Medulla oblongata (tissue), 1 donor: ENCODE measurements around the gene MOAP1.
"Not testable (repeated sequence)": the region's sequence is repeated elsewhere in the genome, so short reads cannot be mapped to it uniquely, and the experiment has no call there.

Source experiments
- DNase-seq: peaks from one replicate; pipeline ENCODE4 v3.0.0-alpha.2; 2015; ENCODE audit errors: extremely low spot score

The MOAP1 gene

DNA sequence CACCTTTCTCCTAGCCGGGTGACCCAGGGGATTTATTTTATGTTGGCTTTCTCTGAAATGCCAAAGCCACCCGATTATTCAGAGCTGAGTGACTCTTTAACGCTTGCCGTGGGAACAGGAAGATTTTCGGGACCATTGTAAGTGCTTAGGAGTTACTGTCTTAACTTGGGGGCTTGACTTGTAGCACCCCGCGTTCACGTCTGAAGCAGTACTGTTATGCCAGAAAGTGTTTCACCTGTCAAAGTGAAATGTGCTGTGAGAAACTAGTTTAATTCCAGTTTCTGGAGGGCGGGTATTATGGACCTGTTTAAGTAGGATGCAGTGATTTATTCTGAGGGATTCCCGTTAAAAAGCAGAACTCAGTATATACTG is 638 bp upstream of the MOAP1 start:
- no peak for DNase-seq

DNA sequence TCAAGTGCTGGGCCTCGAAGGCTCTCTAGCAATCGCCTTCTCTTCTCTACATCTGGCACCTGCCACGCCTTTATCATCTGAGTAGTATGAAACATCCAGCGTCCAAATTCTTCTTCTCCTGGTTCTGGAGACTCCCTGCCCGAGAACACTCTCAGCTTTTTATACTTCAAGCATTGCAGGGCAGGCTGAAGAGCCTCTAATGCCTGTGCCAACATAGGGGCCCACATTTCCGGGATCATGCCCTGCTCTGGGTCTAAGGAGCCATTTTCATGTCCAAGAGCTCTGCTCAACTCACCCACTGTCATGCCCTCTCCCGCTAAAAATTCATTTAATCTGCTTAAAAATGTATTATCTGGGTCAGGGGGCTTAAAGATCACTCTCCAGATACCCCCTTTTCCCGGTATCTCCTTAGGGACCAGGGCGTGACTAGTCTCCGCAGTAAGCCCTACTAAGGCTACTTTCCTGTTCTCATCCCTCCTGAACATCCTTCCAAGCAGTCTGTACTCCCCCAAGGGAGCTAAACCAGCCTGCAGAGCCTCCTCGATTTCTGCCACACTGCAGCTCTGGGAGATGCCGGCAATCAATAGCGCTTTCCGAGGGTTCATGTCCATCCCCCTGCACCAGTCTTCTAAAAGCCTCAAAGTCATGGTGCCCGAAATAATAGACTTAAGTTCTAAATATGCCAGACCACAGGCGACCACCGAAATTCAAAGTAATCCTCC is 940 bp downstream of the MOAP1 start:
- no peak for DNase-seq

DNA sequence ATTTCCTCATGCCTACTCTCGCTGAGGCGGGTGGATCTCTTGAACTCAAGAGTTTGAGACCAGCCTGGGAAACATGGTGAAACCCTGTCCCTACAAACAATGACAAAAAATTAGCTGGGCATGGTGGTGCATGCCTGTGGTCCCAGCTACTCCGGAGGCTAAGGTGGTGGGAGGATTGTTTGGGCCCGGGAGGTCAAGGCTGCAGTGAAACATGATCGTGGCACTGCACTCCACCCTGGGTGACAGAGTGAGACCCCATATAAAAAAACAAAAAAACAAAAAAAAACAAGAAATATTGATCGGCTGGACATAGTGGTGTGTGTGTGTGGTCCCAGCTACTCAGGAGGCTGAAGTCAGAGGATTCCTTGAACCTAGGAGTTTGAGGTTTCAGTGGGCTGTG is 9.2 kb downstream of the MOAP1 start:
- no peak for DNase-seq

DNA sequence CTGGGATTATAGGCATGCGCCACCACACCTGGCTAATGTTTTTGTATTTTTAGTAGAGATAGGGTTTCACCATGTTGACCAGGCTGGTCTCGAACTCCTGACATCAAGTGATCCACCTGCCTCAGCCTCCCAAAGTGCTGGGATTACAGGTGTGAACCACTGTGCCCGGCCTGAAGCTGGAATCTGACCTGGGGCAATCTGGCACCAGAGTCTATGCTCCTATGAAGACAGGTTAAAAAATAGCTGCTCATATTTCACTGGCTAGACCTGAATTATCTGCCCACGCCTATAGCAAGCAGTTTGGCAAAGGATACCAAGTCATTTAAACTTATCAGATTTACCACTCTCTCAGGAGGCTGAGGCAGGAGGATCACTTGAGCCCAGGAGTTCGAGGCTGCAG is 10.0 kb downstream of the MOAP1 start:
- DNase-seq: not testable (repeated sequence)

DNA sequence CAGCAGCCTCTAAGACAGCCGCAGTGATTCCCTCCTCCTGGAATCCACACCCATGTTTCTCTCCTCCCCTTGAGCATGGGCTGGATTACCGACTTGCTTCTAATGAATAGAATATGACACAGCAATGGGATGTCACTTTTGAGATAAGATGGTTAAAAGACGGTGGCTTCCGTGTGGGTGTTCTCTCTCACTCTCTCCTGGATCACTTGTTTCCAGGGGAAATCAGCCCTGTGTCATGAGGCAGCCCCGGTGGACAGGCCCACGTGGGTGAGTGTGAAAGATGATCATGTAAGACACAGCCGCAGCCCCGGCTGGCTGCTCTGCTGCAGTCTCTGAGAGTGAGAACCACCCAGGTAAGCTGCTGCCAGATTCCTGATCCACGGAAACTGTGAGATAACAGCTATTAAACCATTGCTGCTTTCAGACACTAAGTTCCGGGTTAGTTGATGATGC is 10.7 kb downstream of the MOAP1 start:
- DNase-seq: no peak

DNA sequence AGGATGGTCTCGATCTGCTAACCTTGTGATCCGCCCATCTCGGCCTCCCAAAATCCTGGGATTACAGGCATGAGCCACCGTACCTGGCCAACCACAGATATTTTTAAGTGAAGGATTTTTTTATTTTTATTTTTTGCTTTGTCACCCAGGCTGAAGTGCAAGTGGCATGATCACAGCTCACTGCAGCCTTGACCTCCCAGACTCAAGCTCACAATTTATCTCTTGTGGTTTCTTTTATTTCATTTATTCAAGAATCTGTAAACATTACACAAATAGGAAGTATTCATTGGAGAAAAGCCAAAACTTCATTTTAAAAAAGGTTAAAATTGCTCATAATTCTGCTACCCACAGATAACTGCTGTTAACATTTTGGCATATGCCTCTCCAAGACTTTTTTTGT is 13.3 kb downstream of the MOAP1 start:
- no peak for DNase-seq

GRCh38 chr14:93170141-93170540 is 14.6 kb downstream of the MOAP1 start:
- not testable (repeated sequence) for DNase-seq

- not testable (repeated sequence) for DNase-seq
These were observed 15.1 kb downstream of the MOAP1 start for GRCh38 chr14:93169619-93170018.

- not testable (repeated sequence) for DNase-seq
These were observed 16.1 kb downstream of the MOAP1 start for GRCh38 chr14:93168610-93169009.

- DNase-seq: not testable (repeated sequence)
These were observed 19.1 kb downstream of the MOAP1 start for GRCh38 chr14:93165271-93166265.

GRCh38 chr14:93163564-93163963 is 21.1 kb downstream of the MOAP1 start:
- no peak for DNase-seq

- DNase-seq: no peak
These were observed 23.2 kb downstream of the MOAP1 start for GRCh38 chr14:93161411-93161940.

DNA sequence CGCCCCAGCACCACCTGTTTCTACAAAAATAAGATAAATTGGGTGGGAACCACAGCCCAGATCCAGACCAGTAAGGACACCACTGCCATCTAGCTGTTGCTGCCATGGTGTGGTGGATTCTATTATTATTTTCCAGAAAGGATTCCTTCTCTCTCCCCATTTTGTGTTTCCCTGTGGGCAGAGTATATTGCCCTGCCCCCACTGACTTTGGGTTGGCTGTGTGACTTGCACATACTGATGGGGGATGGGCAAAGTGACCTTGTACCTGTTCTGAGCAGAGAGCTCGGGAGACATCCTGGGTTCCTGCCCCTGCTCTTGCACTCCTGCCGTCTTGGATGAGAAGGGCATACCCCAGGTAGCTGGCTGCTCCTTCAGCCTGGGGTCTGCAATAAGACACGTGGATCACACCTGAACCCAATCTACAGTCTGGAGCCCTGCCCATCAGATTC is 24.3 kb downstream of the MOAP1 start:
- no peak for DNase-seq

GRCh38 chr14:93159625-93160352 is 24.9 kb downstream of the MOAP1 start:
- not testable (repeated sequence) for DNase-seq

- not testable (repeated sequence) for DNase-seq
These were observed 26.3 kb downstream of the MOAP1 start for GRCh38 chr14:93158349-93158748.

- DNase-seq: no peak
These were observed 27.9 kb downstream of the MOAP1 start for GRCh38 chr14:93156693-93157369.

GRCh38 chr14:93155667-93156066 is 29.0 kb downstream of the MOAP1 start:
- no peak for DNase-seq

- DNase-seq: no peak
These were observed 31.6 kb downstream of the MOAP1 start for GRCh38 chr14:93153121-93153520.

DNA sequence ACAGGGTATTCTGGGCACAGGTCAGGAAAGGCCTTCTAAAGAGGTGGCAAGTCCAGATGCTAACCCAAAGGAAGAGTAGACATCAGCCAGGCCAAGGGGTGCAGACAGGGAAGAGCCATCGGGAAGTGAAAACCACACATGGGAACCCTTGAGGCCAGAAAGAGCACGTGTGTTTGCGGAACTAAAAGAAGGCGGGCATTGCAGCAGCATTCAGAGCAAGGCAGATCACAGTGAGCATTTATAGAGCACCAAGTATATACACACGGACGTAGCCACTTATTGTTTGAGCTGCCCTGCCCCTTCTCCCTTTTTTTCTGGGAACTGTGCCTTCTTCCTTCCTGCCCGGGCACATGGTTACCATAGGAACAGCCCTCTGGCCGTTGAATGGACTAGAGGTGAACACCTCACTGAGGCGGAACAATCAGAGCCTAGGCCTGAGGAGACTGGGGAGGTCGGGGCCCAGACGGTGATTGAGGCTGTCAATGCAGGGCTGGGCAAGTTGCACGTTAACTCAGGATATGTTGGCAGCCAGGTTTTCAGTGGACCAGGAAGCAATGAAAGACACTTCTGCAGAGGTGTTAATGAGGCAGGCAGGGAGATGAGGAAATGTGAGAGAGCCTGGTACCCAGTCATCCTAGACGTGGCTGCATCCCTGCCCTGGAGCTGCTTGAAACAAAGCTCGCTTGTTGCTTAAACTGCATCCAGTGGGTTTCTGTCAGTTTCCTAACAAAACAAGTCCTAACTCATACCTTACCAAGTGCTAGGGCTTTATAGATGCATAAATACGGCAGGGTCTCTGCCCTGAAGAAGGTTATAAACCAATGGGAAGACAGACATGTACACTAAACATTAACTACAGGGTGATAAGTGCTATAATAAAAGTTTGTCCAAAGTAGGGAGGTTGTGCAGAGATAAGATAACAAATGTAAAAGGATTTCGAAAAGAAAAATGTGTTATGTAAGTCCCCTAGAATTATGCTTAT is 34.2 kb downstream of the MOAP1 start:
- DNase-seq: peak; percentile 61

- no peak for DNase-seq
These were observed 35.7 kb downstream of the MOAP1 start for GRCh38 chr14:93148979-93149378.
